HG03342 (cell line): Measurements from ENCODE around the gene RPH3AL.
"Not testable (repeated sequence)": the region's sequence is repeated elsewhere in the genome, so short reads cannot be mapped to it uniquely, and the experiment has no call there.

ENCODE experiments used
- ATAC-seq: cut with Tn5 transposase; IDR thresholded peaks from one replicate; pipeline ENCODE4 v1.9.1; 2021; ENCODE audit warnings: mild to moderate bottlenecking, moderate library complexity; ENCODE audit not compliant: unreplicated experiment

The RPH3AL gene

DNA sequence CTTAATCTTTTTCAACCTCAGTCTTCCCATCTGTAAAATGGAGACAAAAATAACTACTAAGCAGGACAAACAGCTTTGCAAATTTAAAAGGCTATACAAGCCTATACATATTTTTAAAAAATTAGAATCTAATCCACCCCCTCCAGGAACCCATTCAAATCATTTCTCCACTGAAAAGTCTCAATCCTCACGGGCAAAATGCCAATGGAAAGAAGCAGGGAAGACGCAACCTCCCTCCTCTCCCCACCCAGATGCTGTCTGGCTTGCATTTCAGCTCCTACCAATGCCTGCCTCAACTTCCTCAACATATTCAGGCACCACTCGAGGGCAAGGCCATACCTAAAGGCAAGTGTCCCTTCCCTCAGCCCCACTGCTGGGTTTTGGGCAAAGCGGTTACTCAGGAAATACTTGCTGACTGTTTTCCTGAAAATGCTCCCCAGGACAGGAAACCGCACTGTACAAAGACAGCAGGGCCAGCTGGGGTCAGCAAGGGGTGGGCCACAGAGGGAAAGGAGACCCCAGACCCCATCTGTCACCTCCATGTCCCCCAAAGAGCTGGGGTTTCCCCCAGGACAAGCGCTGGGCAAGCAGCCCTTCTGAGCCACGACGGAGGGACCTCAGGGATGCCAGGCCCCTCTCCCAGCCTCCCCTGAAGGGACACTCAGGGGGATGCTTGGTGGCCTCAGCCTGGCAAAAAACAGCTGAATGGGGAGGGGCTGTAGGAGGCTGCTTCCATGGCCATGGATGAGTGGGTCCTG lies 123.5 kb downstream of the RPH3AL start:
- no peak for ATAC-seq

- ATAC-seq, result no peak
Observed at GRCh38 chr17:227946-228615, 124.5 kb downstream of the RPH3AL start.

- no peak for ATAC-seq
Observed at GRCh38 chr17:227078-227945, 125.3 kb downstream of the RPH3AL start.

GRCh38 chr17:226108-227077 lies 126.2 kb downstream of the RPH3AL start:
- ATAC-seq, result no peak

- no peak for ATAC-seq
Observed at GRCh38 chr17:225551-225950, 127.1 kb downstream of the RPH3AL start.

- not testable (repeated sequence) for ATAC-seq
Observed at GRCh38 chr17:224576-224975, 128.0 kb downstream of the RPH3AL start.

- ATAC-seq, result no peak
Observed at GRCh38 chr17:223723-224471, 128.7 kb downstream of the RPH3AL start.

DNA sequence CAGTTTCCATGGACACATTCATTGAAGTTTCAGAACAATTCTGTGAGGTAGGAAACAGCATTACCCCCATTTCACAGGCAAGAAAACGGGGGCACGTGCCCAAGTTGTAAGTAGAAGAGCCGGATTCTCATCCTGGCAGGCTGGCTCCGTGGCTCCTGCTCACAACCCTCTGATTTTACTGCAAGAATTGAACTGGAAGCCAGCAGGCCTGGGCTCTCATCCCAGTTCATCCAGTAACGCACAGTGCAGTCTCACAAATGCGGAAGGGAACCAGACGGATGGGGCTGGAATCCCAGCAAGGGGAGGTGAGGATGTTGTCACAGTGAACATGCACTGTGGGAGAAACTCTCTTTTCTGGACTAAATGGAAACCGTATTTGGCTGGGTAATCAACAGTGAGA lies 130.4 kb downstream of the RPH3AL start:
- no peak for ATAC-seq

GRCh38 chr17:219696-220095 lies 132.9 kb downstream of the RPH3AL start:
- no peak for ATAC-seq

GRCh38 chr17:218432-219110 lies 134.0 kb downstream of the RPH3AL start:
- no peak for ATAC-seq

DNA sequence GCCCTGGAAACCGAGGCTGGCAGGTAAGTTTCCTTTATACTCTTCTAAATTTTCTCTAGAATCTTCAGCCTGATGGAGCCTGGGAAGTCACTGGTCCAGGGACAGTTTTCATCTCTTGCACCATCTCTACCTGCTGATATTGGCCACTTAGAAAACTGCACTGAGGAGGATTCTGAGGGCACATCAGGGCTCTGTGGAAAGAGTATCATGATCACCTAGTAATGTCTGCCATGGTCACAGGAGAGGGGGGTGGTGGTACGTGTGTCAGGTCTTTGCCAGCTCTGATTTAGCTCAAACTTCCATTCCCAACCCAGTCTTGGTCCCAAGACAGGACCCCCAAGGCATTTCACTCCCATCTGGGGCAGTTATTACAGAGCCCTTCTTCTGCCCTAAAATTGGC lies 136.0 kb downstream of the RPH3AL start:
- ATAC-seq, result no peak

DNA sequence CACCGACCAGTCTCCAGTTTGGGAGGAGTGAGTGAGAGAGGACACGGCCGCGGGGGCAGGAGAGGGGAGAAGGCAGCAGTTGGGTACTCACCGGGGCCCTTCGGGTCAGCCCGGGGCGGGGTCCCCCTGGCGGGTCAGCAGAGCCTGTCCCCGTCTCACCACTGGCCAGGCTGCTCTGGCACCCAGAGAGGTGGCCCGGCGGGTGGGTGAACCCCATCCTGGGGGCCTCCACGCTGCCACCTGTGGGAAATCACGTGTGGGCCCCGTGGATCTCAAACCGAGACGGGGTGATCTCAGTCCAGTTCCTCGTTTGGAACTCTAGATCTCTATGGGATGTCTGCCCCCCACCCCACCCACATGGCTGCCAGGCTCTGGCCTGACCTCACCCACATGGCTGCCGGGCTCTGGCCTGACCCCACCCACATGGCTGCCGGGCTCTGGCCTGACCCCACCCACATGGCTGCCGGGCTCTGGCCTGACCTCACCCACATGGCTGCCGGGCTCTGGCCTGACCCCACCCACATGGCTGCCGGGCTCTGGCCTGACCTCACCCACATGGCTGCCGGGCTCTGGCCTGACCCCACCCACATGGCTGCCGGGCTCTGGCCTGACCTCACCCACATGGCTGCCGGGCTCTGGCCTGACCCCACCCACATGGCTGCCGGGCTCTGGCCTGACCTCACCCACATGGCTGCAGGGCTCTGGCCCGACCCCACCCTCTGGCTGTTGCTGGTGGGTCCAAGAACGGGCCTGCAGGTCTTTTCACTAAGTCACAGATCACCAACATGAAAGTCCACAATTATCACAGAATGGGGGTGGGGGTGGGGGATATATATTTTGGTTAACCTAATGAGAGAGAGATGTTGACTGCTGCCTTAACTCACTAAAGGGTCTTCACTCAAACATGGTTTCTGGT lies 136.8 kb downstream of the RPH3AL start:
- not testable (repeated sequence) for ATAC-seq

- ATAC-seq, result no peak
Observed at GRCh38 chr17:214881-215331, 137.7 kb downstream of the RPH3AL start.

DNA sequence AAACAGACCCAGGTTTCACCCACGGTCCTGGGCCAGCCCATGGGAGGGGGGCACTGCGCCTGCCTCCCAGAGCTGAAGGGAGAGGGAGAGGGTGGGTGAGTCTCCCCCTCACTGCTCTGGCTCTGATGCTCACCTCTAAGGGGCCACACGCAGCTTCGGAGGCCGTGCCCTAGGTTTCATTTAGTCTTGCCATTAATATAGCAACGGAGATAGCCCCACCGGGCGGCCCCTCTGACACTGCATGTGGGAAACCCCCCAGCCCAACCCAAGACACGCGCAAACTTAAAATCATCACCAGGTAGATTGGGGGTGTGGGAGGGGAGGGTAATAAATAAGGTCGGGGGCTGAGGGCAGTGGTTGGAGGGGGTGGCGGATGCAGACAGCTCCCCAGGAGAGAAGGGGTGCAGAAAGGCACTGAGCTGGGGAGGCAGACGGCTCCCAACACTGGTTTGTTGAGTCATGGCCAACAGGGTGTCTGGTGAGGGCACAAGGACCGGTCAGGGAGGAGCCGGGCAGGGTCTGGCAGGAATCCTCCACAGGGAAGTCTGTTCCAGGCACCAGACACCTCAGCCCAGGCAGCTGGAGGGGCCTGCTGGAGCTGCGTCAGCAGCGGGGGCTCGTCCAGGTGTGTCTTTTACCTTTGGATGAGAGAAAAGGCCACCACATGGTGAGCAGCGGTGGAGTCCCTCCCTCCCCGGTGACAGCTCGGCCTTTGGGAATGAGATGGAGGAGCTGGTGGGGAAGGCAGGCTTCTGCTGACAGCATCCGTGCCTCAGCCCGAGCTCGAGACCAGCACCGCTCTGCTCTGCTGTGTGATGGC lies 139.1 kb downstream of the RPH3AL start:
- no peak for ATAC-seq

GRCh38 chr17:210402-210801 lies 142.2 kb downstream of the RPH3AL start:
- ATAC-seq, result no peak

DNA sequence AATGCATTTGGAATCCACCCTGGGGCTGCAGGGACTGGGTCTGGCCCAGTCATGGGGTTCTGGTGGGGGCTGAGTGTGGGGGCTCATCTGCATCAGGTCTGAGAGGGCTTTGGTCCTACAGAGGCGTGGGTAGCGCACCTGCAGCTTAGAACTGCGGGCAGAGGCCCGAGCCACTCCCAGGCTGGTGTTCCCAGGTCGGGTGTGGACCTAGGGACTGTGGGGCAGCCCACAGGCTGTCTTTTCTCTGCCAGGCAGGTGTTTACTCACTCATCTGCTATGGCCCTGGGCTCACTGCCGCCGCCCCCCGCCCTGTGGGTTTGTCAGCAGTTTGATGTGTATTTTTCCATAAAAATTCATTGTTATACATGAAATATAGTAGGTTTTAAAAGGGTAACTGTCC lies 144.2 kb downstream of the RPH3AL start:
- no peak for ATAC-seq

DNA sequence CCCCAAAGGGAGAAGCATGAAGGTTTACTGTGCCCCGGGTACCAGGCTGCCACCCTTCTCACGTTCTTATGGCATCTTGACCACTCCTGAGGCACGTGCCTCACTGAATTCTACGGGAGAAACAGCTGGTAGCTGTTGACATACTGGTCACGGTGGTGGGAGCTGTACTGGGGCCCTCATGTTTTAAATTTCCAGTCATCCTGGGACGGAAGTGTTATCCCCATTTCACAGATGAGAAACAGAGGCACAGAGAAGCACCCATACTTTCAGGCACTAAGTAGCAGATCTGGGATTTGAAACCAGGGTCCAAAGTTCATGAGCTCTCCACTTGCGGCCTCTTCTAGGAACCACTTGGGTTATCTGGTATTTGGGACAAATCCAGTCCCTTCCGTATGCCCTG lies 144.8 kb downstream of the RPH3AL start:
- ATAC-seq, result no peak
